ENCODE measurements around the gene GRIK3.

DNA sequence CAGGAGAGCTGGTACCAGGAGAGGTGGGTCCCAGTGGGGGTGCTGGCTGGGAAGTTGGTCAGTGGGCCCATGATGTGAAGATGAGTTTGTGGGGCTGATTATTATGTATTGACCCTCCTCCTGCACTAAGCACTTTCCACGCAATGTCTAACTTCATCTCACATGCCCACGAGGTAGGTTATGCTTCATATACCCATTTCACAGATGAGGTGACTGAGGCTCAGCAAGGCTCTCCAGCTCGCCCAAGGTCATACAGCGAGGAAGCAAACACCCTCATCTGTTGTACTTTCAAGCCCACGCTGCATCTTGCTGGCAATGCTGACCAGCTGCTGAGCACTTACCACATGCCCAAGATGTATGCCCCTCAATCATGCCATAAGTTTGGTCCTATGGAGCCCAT, 175.8 kb downstream of the GRIK3 start:
- TF ChIP-seq, protein P1, sequence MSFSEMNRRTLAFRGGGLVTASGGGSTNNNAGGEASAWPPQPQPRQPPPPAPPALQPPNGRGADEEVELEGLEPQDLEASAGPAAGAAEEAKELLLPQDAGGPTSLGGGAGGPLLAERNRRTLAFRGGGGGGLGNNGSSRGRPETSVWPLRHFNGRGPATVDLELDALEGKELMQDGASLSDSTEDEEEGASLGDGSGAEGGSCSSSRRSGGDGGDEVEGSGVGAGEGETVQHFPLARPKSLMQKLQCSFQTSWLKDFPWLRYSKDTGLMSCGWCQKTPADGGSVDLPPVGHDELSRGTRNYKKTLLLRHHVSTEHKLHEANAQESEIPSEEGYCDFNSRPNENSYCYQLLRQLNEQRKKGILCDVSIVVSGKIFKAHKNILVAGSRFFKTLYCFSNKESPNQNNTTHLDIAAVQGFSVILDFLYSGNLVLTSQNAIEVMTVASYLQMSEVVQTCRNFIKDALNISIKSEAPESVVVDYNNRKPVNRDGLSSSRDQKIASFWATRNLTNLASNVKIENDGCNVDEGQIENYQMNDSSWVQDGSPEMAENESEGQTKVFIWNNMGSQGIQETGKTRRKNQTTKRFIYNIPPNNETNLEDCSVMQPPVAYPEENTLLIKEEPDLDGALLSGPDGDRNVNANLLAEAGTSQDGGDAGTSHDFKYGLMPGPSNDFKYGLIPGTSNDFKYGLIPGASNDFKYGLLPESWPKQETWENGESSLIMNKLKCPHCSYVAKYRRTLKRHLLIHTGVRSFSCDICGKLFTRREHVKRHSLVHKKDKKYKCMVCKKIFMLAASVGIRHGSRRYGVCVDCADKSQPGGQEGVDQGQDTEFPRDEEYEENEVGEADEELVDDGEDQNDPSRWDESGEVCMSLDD (tag by site-specific recombination; IDR thresholded peaks at IDR 0.05): no peak
- TF ChIP-seq, protein P2, sequence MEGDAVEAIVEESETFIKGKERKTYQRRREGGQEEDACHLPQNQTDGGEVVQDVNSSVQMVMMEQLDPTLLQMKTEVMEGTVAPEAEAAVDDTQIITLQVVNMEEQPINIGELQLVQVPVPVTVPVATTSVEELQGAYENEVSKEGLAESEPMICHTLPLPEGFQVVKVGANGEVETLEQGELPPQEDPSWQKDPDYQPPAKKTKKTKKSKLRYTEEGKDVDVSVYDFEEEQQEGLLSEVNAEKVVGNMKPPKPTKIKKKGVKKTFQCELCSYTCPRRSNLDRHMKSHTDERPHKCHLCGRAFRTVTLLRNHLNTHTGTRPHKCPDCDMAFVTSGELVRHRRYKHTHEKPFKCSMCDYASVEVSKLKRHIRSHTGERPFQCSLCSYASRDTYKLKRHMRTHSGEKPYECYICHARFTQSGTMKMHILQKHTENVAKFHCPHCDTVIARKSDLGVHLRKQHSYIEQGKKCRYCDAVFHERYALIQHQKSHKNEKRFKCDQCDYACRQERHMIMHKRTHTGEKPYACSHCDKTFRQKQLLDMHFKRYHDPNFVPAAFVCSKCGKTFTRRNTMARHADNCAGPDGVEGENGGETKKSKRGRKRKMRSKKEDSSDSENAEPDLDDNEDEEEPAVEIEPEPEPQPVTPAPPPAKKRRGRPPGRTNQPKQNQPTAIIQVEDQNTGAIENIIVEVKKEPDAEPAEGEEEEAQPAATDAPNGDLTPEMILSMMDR (tag by site-specific recombination; IDR thresholded peaks at IDR 0.05): no peak
- TF ChIP-seq ZNF629 (tag by site-specific recombination; IDR thresholded peaks at IDR 0.05): no peak
- no peak for TF ChIP-seq ZNF544 (tag by site-specific recombination; IDR thresholded peaks at IDR 0.05)
- no peak for TF ChIP-seq ZNF404 (tag by site-specific recombination; IDR thresholded peaks at IDR 0.05)
- no peak for TF ChIP-seq ZNF335 (tag by site-specific recombination; conservative IDR thresholded peaks at IDR 0.05)
- TF ChIP-seq, protein P3, sequence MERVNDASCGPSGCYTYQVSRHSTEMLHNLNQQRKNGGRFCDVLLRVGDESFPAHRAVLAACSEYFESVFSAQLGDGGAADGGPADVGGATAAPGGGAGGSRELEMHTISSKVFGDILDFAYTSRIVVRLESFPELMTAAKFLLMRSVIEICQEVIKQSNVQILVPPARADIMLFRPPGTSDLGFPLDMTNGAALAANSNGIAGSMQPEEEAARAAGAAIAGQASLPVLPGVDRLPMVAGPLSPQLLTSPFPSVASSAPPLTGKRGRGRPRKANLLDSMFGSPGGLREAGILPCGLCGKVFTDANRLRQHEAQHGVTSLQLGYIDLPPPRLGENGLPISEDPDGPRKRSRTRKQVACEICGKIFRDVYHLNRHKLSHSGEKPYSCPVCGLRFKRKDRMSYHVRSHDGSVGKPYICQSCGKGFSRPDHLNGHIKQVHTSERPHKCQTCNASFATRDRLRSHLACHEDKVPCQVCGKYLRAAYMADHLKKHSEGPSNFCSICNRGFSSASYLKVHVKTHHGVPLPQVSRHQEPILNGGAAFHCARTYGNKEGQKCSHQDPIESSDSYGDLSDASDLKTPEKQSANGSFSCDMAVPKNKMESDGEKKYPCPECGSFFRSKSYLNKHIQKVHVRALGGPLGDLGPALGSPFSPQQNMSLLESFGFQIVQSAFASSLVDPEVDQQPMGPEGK (tag by site-specific recombination; IDR thresholded peaks at IDR 0.05): no peak
- no peak for TF ChIP-seq PRDM10 (tag by site-specific recombination; IDR thresholded peaks at IDR 0.05)
- TF ChIP-seq, protein P4, sequence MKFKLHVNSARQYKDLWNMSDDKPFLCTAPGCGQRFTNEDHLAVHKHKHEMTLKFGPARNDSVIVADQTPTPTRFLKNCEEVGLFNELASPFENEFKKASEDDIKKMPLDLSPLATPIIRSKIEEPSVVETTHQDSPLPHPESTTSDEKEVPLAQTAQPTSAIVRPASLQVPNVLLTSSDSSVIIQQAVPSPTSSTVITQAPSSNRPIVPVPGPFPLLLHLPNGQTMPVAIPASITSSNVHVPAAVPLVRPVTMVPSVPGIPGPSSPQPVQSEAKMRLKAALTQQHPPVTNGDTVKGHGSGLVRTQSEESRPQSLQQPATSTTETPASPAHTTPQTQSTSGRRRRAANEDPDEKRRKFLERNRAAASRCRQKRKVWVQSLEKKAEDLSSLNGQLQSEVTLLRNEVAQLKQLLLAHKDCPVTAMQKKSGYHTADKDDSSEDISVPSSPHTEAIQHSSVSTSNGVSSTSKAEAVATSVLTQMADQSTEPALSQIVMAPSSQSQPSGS (tag by site-specific recombination; IDR thresholded peaks at IDR 0.05; ENCODE audit: low read depth): no peak
- no peak for TF ChIP-seq ZNF621 (tag by site-specific recombination; IDR thresholded peaks at IDR 0.05)
- TF ChIP-seq ZNF707 (tag by site-specific recombination; IDR thresholded peaks at IDR 0.05): no peak
